Ovary (tissue), 3 donors: ENCODE results near the gene CAMTA1.

Experiments used
- CTCF ChIP-seq, 3 donors: fragments of 450-650 bp in 2 of 3; fragments of 200-600 bp in 1 of 3; IDR thresholded peaks; one replicate each; pipeline versions ENCODE4 v1.5.1 to v1.8.0; 2016 to 2022; ENCODE audit warnings: antibody characterized with exemption in 3 of 3, mild to moderate bottlenecking in 1 of 3
- EP300 ChIP-seq: sonication (generic); formaldehyde crosslinking; IDR thresholded peaks from one replicate; pipeline ENCODE4 v1.6.1; 2017; ENCODE audit warnings: antibody characterized with exemption
- POLR2A ChIP-seq: fragments of 450-650 bp; IDR thresholded peaks from one replicate; pipeline ENCODE4 v1.6.1; 2017; ENCODE audit warnings: antibody characterized with exemption, mild to moderate bottlenecking, moderate library complexity
- donor health status: DM: no; HTN: no; CAD: no.

GRCh38 chr1:6906783-6907182, 121.5 kb downstream of the CAMTA1 start:
- TF ChIP-seq POLR2A (no peak), CTCF (IDR thresholded peaks at IDR 0.05) (no peak), EP300 (no peak)
